HG02885 (cell line): ENCODE data around the gene CYB5RL.
"Not testable (repeated sequence)": the region's sequence is repeated elsewhere in the genome, so short reads cannot be mapped to it uniquely, and the experiment has no call there.

Experiments
- ATAC-seq: cut with Tn5 transposase; IDR thresholded peaks from one replicate; pipeline ENCODE4 v1.9.1; 2021; ENCODE audit warnings: mild to moderate bottlenecking; ENCODE audit not compliant: unreplicated experiment, poor library complexity

CYB5RL gene

GRCh38 chr1:54199765-54200518, at the start of gene CYB5RL, which contains the start of gene MRPL37:
CYB5RL (minus strand) TSS chr1:54200030; CDS start chr1:54195616, 4,414 bp downstream.
MRPL37 (plus strand) TSS chr1:54200167; CDS start chr1:54200244, 77 bp downstream.
- ATAC-seq = peak; percentile 95

GRCh38 chr1:54248966-54249365, 49.1 kb upstream of the CYB5RL start:
- no peak for ATAC-seq

DNA sequence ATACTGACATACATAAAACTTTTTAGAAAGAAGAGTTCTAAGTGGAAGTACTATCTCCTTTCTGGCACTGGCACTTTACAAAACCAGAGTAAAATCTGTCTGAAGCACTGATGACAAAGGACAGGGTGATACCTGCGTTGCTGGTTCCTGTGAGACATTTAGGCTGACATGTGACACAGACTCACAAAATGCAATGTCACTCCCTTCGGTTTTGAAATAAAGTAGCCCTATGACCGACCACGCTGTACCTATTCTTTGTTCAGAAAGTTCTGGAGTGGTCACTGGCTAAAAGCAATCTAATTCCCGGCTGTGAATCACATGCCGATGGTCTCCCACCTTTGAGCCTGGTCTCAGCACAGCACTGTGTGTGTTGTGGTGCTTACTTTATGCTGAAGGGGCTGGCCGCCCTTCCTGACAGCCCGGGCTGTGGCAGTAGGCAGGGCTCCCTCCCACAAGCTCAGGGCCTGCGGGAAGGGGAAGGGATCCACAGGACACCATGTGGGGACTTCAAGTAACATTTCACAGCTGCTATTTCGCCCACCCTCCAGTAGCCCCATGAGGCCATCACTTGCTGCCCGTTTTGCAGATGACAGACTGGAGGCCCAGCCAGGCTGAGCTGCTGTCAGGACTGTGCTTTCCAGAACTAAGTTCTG, 48.2 kb upstream of the CYB5RL start:
- no peak for ATAC-seq

DNA sequence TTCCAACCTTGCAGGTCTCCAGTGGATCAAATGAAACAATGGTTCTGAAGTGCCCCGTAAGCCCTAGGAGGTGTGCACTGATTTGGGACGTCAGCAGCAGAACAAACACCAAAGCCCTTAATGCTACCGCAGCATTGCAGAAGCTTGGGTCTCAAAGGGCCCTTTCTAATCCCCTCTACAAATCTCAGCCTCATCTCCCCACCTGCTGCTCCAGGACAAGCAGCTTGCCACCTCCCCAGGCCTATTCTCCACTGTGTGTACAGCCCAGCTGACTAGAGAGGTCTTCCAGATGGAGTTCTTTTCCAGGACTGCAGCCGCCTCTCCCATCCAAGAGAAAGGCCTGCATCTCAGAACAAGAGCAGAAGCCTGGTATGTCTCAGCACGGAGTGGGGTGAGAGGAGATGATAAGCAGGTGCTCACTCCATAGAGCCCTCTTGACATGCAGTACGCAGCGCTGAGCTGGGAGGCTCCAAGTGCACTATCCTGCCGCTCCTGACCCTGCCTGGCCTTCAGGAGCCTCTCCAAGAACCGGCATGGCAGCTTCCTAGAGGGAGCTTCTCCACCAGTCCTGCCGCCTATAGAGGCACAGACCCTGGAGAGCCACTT, 46.4 kb upstream of the CYB5RL start:
- ATAC-seq = no peak

- ATAC-seq = no peak
Observed at GRCh38 chr1:54245501-54245900, 45.7 kb upstream of the CYB5RL start.

DNA sequence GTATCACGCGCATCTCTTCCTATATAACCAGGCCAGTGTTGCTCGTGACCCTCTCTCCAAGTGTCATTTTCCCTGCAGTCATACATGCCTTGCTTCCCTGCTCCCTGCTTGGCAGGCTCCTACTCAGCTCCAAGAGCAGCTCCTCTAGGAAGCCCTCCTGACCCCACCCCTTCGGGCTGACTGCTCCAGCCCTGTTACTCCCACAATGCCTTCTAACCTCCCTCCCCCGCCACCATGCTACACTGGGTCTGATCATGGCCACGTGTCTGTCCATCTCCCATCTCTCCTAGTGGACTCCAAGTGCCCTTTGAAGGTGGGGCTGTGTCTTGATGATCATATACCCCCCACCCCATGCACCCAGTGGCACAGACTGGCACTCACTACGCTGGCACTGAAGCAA, 44.8 kb upstream of the CYB5RL start:
- ATAC-seq = no peak

DNA sequence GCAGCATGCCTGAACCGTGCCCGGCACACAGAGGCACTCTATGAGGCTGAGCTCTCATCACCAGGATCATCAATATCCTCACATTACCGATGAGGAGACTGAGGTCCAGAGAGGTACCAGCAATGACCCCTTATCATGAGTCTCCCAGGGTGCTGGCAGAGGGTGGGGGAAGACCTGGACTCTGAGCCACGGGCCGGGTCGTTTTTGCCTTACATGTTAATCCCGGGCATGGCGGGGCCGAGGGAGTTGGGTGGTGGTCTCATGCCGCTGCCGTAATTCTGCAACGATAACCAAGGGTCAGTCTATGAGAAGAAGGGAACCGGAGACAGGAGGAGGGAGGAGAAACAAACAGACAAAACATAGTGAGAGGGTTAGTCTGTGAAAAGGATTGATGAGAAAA, 43.2 kb upstream of the CYB5RL start:
- ATAC-seq = no peak

GRCh38 chr1:54241364-54241763, 41.5 kb upstream of the CYB5RL start:
- no peak for ATAC-seq

DNA sequence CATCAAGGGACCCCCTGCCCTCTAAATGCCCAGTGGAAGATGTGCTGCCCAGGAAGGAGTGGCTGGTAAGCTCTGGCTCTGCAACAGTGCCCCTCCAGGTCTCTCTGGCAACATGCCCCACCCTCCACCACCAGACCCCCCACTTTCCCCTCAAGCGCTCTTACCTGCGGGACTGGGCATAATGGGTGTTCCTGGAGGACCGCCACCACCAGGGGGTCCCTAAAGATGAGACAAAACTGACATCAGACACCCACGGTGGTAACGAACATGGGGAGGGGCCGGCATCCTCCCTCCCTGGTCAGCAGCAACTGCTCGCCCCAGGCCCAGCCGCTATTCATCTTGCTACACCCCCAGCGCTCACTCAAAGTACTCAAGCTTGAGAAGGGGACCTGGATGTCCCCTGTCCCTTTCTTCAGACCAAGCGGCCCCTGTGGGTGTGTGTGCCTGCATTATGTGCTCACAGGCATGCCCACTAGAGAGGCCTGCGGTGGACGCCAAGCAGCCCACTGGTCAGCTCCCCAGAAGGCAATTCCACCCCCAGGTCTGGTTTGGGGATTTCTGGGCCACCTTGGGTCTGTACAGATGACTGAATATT, 41.0 kb upstream of the CYB5RL start:
- ATAC-seq = no peak

DNA sequence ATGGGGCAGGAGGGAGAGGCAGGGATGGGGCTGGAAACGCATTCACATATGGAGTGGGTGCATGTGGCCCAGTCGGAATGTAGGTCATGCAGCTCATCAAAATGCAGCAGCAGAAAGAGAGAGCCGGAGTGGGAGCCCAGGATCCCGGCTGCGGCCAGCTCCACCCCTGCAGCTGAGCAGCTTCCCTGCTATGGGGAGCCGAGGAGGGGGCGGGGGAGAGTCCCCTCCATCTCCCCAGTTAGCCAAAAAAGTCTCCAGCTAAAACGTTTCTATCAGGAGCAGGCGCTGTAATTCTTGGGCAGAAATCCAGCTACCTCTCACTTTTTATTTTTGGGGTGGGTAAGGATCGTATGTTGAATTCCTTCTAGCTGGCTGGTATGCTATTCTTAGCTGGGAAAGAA, 39.8 kb upstream of the CYB5RL start:
- no peak for ATAC-seq

DNA sequence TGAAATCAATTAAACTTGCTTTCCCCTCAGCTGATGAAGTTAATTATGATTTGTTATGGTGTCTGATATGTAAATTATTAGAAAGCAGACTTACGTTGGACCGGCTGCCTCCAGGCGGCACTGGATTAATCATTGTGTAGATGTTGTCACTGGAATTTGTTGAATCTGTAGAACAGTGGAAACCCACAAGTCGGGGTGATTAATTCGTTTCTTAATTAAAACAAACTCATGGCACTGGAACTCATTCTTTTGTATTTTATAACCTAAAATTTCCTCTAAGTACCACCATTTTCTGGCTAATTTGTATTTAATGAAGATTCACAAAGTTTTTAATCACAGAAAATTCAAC, 39.2 kb upstream of the CYB5RL start:
- ATAC-seq = no peak

- ATAC-seq = no peak
Observed at GRCh38 chr1:54238353-54239034, 38.7 kb upstream of the CYB5RL start.

DNA sequence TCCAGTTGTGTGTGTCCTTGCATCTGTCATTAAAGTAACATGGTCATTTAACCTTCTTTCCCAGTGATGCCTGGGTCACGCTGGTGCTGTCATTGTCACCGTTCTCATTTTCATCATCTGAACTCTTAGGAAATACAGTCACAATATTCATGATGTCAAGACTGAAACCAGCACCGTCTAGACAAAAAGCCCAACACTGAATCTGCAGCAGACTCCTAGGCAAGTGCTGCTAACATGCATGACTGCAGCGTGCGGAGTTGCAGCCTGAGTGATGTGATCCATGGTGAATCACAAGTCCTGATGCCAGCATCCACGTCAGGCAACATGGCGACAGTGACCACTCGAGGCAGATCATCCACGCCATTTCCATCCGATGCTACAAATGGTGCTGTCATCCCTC, 37.8 kb upstream of the CYB5RL start:
- no peak for ATAC-seq

DNA sequence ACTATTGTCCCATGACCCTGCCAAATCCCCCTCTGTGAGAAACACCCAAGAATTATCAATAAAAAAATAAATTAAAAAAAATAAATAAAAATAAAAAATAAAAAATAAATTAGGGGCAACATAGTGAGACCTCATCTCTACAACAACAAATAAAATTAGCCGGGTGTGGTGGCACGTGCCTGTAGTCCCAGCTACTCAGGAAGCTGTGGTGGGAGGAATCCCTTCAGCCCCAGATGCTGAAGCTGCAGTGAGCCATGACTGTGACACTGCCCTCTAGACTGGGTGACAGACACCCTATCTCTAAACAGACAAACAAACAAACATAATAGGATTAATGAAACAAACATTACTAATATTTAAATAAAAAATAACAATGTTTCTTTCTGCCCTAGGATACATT, 34.5 kb upstream of the CYB5RL start:
- no peak for ATAC-seq

GRCh38 chr1:54233196-54233595, 33.4 kb upstream of the CYB5RL start:
- not testable (repeated sequence) for ATAC-seq

GRCh38 chr1:54230507-54231339, 30.9 kb upstream of the CYB5RL start:
- ATAC-seq = no peak

DNA sequence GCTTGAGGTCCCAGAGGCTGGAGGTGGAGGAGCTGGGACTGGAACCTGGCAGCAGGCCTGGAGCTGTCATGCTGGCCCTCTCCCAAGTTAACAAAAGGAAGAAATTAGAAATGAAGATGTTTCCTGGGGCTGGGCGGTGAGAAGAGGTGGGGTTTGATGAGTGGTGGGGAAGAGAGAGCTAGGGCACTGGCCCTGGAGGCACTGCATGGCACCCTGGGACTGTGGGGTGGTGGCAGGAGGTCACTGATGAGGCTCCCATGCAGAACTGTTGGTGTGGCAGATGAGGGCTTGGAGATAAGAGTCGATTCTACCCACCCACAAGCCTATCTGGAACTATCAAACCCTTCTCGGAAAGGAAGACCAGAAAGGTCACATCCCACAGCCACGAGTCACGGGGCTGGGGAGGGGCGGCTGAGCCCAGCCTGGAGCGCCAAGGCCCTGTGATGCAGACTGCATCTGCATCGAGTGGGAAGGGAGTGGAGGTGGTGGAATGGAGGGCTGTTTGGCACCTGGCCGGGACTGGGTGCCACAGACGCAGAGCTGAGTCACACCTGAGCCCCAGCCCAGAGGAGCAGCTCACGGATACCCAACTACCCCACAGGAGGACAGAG, 29.6 kb upstream of the CYB5RL start:
- no peak for ATAC-seq

DNA sequence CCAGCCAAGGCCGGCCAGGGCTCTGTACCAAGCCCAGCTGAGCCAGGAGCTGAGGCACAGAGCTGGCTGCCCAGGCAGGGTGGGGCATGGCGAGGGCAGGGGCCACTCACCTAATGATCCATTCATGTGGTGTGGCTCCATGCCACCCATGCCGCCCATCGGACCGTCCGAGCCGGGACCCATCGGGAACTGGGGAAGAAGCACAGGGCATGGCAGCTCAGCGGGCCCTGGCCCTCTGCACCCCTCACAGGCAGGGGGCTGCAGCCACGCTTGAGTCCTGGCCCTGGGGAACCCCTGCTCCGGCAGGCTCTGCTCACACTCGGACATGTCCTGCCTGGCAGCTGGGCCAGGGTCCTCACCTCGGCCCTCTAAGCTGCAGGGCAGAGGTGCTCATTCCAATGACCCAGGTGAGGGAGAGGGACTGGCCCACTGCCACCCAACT, 28.8 kb upstream of the CYB5RL start:
- ATAC-seq = no peak

DNA sequence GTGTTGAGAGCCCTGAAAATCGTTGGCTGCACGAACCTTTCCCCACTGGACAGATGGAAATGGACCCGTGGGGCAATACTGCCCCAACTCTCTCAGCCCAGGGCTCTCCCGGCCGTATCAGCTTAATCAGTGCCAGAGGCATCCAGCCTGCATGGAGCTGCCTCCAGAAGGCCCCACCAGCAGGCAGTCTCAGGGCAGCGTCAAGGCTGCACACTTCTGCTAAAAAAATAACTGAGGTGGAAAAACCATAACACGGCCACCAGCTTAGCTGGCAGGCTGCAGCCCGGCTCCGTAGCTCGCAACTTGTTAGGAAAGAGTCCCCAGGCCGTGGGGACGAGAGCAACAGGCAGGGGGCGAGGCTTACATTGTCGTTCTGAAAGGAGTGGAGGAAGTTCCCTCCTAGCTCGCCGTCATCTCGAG, 28.1 kb upstream of the CYB5RL start:
- no peak for ATAC-seq
